Thyroid gland (tissue), 4 donors: ENCODE measurements around the gene ZNF835. TPM values are rescaled to one million over a fixed set of nuclear protein-coding genes. Genes with fewer than 3 reads are reported as not detected.

Source experiments
- DNase-seq, 2 donors: peaks; one replicate each; pipeline ENCODE4 v3.0.0-alpha.2; 2019
- H3K27ac ChIP-seq, 3 donors: fragments of 200-600 bp; sonication (generic); 1 replicate in 2 of 3; 2 replicates in 1 of 3; pipeline ENCODE4 v1.5.1; 2016 to 2019; ENCODE audit warnings: mild to moderate bottlenecking in 1 of 3, moderate library complexity in 1 of 3
- H3K27me3 ChIP-seq: fragments of 200-600 bp; sonication (generic); one replicate; pipeline ENCODE4 v1.5.1; 2019
- H3K36me3 ChIP-seq, 2 donors: fragments of 200-600 bp; sonication (generic); one replicate each; pipeline ENCODE4 v1.5.1; 2016 to 2019
- H3K4me1 ChIP-seq, 2 donors: fragments of 200-600 bp; sonication (generic); one replicate each; pipeline ENCODE4 v1.5.1; 2017 to 2019
- H3K4me3 ChIP-seq, 3 donors: fragments of 200-600 bp; sonication (generic); replicated peaks in 1 of 3; 1 replicate in 2 of 3; 2 replicates in 1 of 3; pipeline ENCODE4 v1.5.1; 2016; ENCODE audit warnings: mild to moderate bottlenecking in 1 of 3
- H3K9me3 ChIP-seq: fragments of 200-600 bp; sonication (generic); one replicate; pipeline ENCODE4 v1.5.1; 2017
- CTCF ChIP-seq, 6 experiments: fragments of 200-600 bp in 3 of 6; fragments of 450-650 bp in 3 of 6; sonication (generic) in 3 of 6; IDR thresholded peaks; one replicate each; pipeline ENCODE4 v1.5.1; 2016 to 2019; ENCODE audit warnings: antibody characterized with exemption in 6 of 6, mild to moderate bottlenecking in 2 of 6, inconsistent platforms in 1 of 6, moderate library complexity in 1 of 6
- POLR2A ChIP-seq, 2 donors: fragments of 450-650 bp; IDR thresholded peaks; one replicate each; pipeline ENCODE4 v1.6.1; 2017; ENCODE audit warnings: antibody characterized with exemption in 2 of 2, mild to moderate bottlenecking in 2 of 2, moderate library complexity in 1 of 2
- WGBS, 2 donors: methylation state at CpG; one replicate each; pipeline ENCODE4 v1.1.5; 2017; 5-methylcytosine and 5-hydroxymethylcytosine counted together
- intact Hi-C: fragments of 100-400 bp; cut with DNase I; formaldehyde crosslinking; loops from one replicate; pipeline ENCODE4 v1.15.1; 2023
- total RNA-seq, 4 donors: library from RNA; depleted of rRNA; stranded (reverse); fragments of >200 nt; gene quantifications; one replicate each; pipeline ENCODE4 v1.2.3, GENCODE V29; 2016

The ZNF835 gene
- total RNA-seq, 4 donors from 2014 or later, result 6.8 to 12.3 (median 8.7) TPM

- DNase-seq, result no peak
- H3K9me3 ChIP-seq, result no peaks in the 10 kb centered on the region
- intact Hi-C loops, result no loop called here
- no peaks in the 10 kb centered on the region for H3K27me3 ChIP-seq
- no peak overlapping the region for H3K27ac ChIP-seq
- H3K4me3 ChIP-seq, result no peak overlapping the region
- H3K4me1 ChIP-seq, result no peaks in the 10 kb centered on the region
- WGBS, 2 donors, result 67 to 82% methylated on average over 3 of the region's 3 CpGs
- H3K36me3 ChIP-seq, result no peaks in the 10 kb centered on the region
- TF ChIP-seq POLR2A (IDR thresholded peaks at IDR 0.05) (no peak), CTCF (IDR thresholded peaks at IDR 0.05) (no peak)
Measured at GRCh38 chr19:56707821-56708220, 36.3 kb upstream of the ZNF835 start.

- Histone ChIP-seq H3K36me3 (no peaks in the 10 kb centered on the region), H3K4me1 (no peaks in the 10 kb centered on the region), H3K27ac (no peak overlapping the region), H3K4me3 (no peak overlapping the region), H3K9me3 (no peaks in the 10 kb centered on the region), H3K27me3 (no peaks in the 10 kb centered on the region)
- TF ChIP-seq CTCF (IDR thresholded peaks at IDR 0.05), result no peak
- no peak for TF ChIP-seq POLR2A (IDR thresholded peaks at IDR 0.05)
- intact Hi-C loops, result no loop called here
- DNase-seq, result no peak
- WGBS, 2 donors, result 52 to 72% methylated on average over 1 of the region's 1 CpG
Measured at GRCh38 chr19:56705939-56706338, 34.4 kb upstream of the ZNF835 start.

- no peak overlapping the region for H3K27ac ChIP-seq
- intact Hi-C loops, result no loop called here
- no peaks in the 10 kb centered on the region for H3K27me3 ChIP-seq
- H3K4me3 ChIP-seq, result no peak overlapping the region
- no peaks in the 10 kb centered on the region for H3K36me3 ChIP-seq
- H3K9me3 ChIP-seq, result no peaks in the 10 kb centered on the region
- 67% methylated on average over 1 of the region's 1 CpG for WGBS, 2 donors
- no peaks in the 10 kb centered on the region for H3K4me1 ChIP-seq
- TF ChIP-seq CTCF (IDR thresholded peaks at IDR 0.05) (no peak), POLR2A (IDR thresholded peaks at IDR 0.05) (no peak)
- DNase-seq, result no peak
Measured at GRCh38 chr19:56701895-56702294, 30.3 kb upstream of the ZNF835 start.

GRCh38 chr19:56699552-56699951 lies 28.0 kb upstream of the ZNF835 start:
- intact Hi-C loops, result no loop called here
- no peaks in the 10 kb centered on the region for H3K9me3 ChIP-seq
- H3K4me3 ChIP-seq, result no peak overlapping the region
- no peaks in the 10 kb centered on the region for H3K4me1 ChIP-seq
- WGBS, 2 donors, result 75 to 77% methylated on average over 3 of the region's 3 CpGs
- H3K27me3 ChIP-seq, result no peaks in the 10 kb centered on the region
- H3K36me3 ChIP-seq, result no peaks in the 10 kb centered on the region
- DNase-seq, result no peak
- TF ChIP-seq POLR2A (IDR thresholded peaks at IDR 0.05) (no peak), CTCF (IDR thresholded peaks at IDR 0.05) (no peak)
- no peak overlapping the region for H3K27ac ChIP-seq

GRCh38 chr19:56692206-56692895 lies 20.8 kb upstream of the ZNF835 start:
- Histone ChIP-seq H3K36me3 (no peaks in the 10 kb centered on the region), H3K9me3 (no peaks in the 10 kb centered on the region), H3K4me3 (no peak overlapping the region), H3K27ac (no peak overlapping the region), H3K4me1 (no peaks in the 10 kb centered on the region), H3K27me3 (no peaks in the 10 kb centered on the region)
- TF ChIP-seq CTCF (IDR thresholded peaks at IDR 0.05) (no peak), POLR2A (IDR thresholded peaks at IDR 0.05) (no peak)
- DNase-seq, result no peak
- WGBS, 2 donors, result 72 to 79% methylated on average over 8 of the region's 8 CpGs
- intact Hi-C loops, result no loop called here
